ENCODE measurements around the gene ADPRHL1.

Gene ADPRHL1

DNA sequence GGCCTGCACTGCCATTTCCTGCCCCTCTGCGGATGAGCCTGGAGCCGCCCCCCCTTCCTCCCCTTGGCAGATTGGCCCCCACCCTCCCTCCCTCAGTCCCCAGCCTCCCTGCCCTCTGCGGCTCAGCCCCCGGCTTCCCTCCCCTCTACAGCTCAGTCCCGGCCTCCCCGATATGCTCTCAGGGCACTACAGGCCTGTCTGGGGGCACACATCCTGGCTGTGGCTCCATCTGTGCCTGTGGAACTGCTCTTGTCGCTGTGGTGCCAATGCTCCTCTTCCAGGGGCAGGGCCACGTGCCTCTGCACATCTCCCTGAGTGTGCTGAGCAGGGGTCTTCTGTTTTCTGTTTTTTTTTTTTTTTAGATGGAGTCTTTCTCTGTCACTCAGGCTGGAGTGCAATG is 39.0 kb downstream of the ADPRHL1 start:
- DNase-seq, result no peak

DNA sequence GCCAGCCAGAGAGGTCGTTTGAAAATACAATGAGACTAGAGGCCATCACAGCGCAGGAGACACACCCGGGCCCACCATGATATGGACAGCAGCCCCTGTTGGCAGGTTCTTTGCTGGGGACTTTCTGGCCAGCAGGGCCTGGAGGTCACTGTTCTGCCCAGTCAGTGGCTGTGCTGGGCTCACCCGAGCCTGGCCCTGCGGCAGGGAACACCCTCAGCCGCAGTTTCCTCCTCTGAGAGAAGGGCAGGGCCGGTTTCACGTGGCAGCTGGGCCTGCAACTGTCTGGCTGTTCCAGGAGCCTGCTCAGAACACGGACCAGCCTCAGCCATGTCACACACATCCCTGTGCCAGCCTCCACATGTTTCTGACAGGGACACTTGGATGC is 39.4 kb downstream of the ADPRHL1 start:
- DNase-seq, result no peak

DNA sequence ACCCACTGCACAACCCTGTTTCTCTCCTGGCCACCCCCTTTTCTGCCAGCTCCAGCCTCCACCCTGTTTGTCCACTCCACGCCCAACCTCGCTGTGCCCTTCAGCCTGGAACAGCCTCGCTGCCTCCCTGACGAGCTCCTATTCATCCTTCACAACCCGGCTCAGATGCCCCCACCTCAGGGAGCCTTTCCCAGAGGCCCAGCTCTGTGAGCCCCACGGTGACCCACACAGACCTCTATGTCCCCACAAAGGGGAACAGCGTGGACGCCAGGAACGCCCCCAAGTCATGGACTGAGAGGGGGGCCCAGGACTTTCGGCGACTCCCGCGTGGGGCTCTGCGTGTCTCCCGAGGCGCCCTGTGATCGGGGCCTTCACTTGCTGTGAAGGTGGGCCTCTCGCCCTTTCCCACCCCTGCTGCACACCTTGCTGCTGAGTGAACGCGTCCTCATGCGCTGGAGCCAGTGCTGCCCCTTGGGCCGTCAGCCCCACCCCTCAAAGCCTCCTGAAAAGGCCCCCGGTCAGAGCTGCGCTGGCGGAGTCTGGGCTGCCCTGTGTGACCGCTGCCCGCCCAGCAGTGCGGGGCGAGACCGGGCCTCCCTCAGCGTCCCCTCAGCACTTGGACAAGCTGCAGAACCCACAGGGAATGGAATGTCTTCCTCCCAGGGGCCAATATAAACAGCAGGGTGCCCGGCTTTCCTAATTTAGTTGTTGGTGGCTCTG is 40.0 kb downstream of the ADPRHL1 start:
- DNase-seq, result no peak

DNA sequence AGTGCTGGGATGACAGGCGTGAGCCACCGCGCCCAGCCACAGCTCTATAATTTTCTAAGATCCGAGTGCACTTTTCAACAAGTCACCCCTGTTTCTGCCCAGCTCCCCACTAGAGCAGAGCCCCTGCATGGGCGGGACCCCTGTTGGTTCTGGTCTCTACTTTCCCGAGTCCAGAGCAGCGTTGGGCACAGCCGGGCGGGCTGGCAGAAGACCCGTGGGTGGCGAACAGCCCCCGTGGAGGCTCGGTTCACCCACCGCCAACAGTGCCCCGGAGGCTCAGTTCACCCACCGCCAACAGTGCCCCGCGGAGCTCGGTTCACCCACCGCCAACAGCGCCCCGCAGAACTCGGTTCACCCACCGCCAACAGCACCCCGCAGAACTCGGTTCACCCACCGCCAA is 40.8 kb downstream of the ADPRHL1 start:
- DNase-seq, result no peak

DNA sequence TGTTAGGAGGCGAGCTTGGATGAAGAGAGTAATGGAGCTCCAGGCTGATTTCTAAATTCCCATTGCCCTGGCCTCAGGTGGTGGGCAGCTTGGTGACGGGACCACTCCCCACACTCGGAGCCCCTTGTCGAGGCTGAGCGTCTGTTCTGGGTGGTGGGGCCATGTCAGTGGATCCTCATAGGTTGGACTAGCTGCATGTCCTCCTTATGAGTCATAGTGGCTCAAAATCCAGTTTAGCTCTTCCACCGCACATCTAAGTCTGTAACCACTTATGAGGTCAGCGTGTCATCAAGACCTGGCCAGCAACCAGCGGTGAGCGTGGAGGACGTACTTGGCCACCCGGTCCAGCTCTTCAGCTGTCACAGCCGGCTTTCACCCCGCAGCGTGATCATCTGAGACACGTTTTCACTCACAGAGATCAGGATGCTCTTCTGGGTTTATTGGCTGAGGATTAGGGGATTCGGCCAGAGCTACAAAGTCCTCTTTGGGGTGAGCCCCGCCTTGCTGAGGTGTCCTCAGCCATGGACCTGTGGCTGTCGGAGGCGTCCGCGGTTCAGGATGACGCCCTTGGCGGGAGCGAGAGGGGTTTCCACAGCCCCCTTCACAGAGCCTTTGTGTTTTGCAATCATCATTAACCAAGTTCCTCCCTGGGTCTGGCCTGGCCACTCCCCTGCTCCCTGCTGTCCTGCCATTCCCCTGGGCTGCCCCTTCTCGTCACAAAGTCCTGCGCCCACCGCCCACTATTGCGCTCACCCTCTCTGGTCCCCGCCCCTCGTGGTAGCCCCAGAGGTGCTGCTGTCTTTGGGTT is 41.9 kb downstream of the ADPRHL1 start:
- DNase-seq, result no peak

DNA sequence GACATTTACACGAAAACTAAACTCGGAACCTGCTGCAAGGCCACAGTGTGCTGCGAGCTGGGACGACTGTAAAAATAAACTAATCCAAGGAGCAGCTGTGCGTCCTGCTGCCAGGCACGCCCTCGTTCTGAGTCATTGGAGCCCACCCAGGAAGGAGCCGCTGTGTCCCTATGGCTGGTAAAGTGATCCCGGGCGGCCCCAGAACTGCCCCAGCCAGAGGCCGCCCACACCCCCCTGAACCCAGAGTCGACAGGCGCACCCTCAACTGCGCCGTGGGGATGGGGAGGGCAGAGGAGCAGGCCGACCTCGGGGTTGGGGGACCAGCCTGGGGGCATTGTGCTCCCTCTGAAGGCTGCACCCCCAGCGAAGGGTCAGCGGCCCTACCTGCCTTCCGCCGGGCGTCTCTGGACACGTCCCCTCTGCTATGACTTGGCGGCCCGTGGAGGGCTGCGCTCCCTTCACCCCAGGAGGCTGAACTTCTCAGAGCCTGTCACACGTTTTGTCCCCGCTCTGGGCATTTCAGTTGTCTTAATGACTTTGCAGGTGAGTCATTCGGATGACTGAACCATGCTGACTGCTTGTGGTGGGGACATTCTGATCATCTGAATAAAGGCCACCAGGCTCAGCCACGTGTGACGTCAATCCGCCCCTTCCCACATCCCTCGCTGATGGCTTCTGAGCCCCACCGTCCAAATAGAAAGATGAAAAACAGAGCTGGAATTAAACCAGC is 42.7 kb downstream of the ADPRHL1 start:
- no peak for DNase-seq

DNA sequence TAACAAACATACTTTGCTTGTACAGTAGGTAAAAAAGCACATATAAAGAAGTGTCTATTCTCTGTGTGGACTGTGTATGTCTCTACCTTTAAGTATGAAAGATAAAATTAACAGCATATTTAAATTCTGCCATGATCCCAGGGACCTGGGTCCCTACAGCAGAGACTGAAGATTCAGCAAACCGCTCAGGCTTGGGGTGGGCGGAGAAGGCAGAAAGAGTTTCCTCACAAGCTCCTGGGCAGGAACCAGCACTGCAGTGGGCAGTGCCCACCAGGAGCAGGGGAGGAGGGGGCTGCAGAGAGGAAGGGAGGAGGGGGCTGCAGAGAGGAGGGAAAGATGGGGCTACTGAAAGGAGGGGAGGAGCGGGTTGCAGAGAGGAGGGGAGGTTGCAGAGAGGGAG is 44.7 kb downstream of the ADPRHL1 start:
- no peak for DNase-seq

DNA sequence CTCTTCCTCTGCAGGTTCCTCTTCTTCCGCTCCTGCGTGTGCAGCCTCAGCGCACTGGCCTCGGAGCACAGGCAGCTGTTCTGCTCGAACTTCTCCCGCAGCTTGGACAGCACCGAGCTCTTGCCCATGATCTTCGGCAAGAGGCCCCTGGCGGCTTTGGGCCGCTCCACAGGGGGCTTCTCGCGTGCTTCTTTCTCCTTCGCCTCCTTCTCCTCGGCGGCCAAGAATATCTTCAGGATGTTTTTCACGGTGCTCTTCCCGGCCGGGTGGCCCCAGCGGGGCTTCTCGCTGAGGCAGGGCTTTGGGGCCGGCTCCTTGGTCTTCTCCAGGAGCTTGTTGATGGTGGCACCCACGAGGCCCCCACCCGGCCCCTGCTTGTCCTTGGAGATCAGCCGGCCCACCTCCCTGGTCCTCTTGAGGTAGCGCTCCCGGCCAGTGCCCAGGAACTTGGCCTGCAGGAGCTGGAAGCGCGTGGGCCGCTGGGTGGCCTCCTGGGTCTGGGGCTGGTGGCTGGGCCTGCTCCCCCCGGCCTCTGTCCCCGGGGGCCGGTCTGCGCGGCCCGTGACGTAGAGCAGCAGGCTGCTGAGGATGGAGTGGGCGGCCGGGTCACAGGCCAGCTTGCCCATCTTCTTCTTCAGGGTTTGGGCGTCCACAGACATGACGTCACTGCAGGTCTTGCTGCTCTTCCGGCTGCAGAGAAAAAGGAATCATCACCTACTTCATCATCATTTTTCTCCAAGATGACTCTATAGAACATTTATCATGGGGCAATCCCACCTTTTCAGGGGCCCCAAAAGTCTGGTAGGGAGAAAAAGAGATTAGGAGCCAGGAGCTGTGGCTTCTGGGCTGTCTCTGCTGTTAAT is 45.5 kb downstream of the ADPRHL1 start:
- no peak for DNase-seq

DNA sequence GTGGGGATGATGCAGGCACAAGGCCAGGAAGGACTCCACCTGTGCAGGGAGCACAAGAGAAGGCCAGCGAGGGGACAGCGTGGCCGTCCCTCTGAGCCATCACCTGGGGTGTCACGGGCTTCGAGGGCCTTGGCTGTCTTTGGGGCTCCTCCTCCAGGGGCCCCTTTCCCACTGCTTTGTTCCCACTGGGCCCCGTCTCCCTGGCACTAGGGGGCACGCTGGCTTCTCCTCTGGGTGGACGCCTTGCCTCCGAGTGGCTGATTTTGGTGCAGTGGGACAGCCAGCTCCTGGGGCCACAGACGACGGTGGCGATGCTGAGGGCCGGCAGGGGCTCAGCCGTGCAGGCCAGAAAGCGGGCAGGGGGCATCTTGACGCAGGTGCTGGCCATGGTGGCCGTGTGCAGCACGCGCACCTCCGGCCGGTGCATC is 46.2 kb downstream of the ADPRHL1 start:
- DNase-seq, result no peak

DNA sequence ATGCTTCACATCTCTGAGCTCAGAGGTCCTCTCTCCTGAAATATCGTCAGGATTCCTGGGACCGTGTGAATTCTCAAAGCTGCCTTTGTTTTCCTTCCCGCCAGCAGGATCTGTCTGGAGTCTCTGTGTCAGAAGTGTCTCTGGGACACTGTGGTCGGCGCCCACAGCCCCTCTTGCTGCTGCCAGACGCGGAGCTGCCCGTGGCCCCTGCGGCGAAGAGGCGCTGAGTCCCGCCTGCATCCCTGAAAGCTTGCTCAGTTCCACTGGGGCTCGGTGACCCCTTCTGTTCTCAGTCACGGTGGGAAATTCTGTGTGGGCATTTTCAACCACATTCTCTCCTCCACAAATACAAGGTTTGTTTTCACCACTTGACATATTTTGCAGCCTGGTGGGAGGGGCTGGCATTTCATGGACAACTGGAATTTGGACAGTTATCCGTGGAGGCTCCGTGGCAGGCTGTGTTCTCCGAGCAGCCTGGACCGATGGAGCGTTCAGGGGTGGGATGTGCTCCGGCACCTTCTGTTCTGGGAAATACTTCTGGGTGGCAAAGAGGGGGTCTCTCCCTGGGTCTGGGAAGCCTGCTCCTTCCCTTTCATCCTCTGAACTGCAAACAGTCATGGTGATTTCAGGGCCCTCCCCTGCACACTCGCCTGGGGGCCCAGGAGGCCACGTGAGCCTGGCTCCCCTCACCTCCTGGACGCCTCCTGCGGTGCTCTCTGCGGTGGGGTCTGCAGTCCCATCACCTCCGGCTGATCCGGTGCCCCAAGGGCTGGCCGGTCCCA is 46.8 kb downstream of the ADPRHL1 start:
- DNase-seq, result no peak

DNA sequence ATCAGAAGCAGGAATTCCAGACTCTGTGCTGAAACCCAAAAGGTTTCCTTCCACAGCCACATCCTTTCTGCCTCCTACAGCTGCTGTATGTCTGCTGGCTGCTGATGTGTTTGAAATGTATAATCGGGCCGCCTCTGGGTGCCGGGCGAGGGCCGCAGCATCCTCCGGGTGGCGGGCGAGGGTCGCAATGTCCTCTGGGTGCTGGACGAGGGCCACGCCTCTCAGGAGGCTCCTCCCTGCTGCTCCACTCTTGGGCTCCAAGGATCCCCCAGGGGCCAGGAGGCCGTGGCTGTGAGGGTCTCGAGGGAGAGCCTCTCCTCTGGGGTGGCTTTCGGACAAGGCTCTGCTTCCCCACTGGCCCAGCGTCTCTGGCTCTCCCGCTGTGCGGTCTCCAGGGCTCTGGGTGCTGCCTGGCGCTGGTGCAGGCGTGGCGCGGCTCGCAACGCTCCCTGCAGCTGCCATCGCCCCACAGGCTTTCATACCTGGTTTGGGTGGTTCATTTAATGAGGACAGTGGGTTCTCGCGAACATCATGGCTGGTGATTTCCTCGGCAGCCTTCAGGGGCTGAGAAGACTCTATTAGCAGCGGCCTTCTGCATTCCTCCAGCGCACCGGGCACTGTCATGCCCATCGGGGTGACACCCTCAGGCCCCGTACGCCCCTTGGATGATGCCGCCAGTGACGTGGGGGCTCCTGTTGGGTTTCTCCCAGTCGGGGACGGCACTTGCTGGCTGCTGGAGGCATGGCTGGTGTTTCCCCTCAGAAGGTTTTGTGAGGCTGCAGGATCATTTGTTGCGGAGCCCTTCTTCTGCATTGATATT is 47.6 kb downstream of the ADPRHL1 start:
- no peak for DNase-seq

DNA sequence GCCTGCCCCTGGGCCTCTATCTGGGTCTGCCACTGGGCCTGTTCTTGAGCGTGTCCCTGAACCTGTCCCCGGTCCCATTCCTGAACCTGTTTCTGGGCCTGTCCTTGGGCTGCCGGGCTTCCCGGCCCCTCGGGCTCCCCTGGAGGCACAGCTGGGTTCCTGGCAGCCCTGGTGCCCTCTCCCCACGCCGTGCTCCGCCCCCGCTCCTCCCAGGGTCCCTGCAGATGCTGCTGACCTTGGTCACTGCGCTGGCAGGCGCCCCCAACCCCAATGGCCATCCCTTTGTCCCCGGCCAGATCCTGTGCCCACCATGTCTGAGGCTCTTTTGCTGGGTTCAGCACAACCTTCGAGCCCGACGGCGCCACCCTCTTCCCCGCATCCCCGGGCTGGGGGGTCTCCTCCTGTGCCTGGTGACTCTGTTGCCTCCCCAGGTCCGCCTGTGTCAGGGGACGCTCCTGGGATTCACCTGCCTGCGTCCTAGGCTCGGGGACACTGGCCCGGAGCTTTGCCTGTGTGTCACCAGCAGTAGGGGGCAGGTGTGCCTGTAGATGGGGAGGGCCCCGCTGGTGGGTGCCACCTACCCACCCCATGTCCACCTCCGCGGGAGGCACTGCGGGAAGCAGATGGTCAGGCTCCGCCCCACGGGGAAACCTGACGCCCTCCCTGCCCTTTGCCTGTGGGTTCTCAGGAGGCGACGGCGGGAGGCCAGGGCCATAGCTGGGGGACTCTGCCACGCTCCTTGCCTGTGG is 48.4 kb downstream of the ADPRHL1 start:
- no peak for DNase-seq

DNA sequence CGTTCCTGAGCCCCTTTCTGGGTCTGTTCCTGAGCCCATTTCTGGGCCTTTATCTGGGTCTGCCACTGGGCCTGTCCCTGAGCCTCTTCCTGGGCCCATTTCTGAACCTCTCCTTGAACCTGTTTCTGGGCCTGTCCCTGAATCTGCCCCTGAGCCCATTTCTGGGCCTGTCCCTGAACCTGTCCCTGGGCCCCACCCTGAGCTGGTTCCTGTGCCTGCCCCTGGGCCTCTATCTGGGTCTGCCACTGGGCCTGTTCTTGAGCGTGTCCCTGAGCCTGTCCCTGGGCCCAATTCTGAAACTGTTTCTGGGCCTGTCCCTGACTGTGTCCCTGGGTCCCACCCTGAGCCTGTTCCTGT is 48.9 kb downstream of the ADPRHL1 start:
- DNase-seq, result no peak

DNA sequence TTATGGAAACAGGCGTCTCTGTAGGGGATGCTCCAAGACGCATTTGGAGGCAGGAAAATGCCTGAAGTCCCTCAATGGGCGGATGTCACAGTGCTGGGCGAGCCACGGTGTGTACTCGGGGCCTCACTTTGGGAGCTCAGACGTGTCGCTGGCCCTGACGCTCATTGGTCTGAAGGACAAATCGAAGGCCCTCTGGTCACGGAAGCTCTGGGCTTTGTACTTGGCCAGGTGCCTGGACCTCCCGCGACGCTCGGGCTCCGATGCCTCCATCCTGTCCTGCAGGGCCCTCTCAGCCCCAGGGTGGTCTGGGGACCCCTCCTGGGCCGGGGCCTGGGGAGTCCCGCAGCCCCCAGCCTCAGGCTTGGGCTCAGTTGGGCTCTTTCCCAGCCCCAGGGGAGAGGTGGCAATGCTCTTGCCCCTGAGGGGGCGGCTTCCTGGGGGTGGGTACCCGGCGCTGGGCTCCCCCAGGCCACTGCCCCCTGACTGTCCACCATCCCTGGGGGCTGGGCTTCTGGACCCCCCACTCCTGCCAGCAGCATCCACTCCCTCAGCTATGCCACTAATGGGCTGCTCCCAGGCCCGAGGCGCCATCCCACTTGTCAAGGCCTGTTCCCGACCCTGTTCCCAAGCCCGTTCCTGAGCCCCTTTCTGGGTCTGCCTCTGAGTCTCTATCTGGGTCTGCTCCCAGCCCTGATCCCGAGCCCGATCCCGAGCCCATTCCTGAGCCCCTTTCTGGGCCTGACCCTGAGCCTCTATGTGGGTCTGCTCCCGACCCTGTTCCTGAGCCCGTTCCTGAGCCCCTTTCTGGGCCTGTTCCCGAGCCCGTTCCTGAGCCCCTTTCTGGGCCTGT is 49.8 kb downstream of the ADPRHL1 start:
- DNase-seq, result no peak

DNA sequence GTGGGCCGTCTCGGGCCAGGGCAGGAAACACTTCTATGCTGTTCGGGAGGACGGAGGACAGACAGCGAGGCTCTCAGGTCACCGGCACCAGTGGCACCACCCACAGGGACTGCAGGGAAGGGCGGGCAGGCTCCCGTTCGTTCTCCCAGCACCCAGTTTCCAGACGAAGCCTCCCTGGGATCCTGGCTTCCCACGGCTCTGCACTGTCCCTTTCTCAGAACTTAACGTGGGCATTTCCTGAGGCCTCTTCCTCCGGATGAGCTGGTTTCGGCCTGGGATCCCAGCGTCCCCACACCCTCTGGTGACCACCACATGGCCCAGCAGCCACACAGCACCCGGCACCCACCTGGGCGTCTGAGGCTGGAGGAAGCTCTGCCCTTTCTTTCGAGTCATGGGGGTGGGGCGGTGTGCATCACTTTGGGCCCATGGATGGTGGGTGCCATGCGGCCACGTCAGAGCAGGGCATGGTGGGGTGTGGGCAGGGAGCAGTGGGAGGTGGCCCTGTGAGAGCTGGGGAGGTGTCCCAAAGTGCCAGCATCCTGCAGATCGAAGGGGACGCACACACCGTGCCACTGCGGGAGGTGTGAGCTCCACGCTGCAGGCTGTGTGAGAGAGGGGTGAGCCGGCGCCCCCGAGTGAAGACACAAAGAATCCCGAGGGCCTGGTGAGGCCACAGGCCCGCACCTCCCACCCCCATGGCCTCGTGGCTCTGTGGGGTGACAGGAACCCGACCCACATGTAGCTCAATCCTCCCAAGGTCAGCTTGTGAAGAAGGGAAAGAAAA is 50.6 kb downstream of the ADPRHL1 start:
- DNase-seq, result no peak

DNA sequence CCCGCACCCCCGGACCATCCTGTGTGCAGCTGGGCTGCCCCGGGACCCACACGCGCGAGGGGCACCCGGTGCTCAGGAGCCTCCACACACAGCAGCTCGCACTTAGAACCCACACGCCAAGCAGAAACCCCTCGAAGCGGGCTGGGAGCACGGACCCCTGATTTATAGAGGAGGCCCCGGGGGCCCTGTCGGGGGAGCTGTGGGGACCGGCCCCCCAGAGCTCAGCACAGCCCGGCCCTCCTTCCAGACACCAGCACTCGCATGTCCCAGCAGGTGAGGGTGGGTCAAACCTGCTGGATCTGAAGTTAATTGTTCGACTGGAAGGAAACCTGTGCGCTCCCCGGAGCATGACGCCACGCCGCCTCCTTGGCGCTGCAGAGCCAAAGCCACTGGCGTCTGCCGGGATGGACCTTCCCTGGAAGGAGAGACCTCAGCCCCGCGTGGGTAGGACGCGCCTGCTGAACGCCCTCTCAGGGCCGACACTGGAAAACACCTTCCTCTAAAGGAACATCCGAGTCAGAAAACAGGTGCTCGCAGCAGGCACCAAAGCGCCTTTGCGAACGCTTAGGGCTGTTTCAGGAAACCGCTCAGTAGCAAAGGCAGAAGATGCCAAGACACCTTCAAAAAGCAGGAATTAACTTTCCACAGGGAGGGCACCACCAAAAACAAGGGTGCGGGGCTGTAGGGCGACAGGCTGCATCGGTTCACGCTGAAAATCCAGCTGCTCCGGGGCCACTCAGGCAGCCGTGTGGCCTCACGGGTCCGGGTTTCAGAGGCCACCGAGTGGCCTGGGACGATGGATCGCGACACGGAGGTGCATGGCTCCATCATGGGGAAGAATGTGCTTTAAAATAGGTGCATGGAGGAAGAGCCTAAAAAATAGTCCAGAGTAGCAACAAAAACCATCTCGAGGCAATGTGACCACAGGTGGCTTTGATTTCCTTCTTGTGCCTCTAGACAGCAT is 51.6 kb downstream of the ADPRHL1 start:
- no peak for DNase-seq

Measured in GF-D8 (cell line).